LoVo (cell line): ENCODE data around the gene BRD9.
"Not testable (repeated sequence)": the region's sequence is repeated elsewhere in the genome, so short reads cannot be mapped to it uniquely, and the experiment has no call there.

Experiments used
- DNase-seq: peaks from one replicate; pipeline ENCODE4 v3.0.0-alpha.2; 2016; ENCODE audit warnings: low spot score

BRD9 gene

GRCh38 chr5:843926-844325, 48.7 kb downstream of the BRD9 start:
- DNase-seq = not testable (repeated sequence)

GRCh38 chr5:843371-843770, 49.2 kb downstream of the BRD9 start:
- not testable (repeated sequence) for DNase-seq

DNA sequence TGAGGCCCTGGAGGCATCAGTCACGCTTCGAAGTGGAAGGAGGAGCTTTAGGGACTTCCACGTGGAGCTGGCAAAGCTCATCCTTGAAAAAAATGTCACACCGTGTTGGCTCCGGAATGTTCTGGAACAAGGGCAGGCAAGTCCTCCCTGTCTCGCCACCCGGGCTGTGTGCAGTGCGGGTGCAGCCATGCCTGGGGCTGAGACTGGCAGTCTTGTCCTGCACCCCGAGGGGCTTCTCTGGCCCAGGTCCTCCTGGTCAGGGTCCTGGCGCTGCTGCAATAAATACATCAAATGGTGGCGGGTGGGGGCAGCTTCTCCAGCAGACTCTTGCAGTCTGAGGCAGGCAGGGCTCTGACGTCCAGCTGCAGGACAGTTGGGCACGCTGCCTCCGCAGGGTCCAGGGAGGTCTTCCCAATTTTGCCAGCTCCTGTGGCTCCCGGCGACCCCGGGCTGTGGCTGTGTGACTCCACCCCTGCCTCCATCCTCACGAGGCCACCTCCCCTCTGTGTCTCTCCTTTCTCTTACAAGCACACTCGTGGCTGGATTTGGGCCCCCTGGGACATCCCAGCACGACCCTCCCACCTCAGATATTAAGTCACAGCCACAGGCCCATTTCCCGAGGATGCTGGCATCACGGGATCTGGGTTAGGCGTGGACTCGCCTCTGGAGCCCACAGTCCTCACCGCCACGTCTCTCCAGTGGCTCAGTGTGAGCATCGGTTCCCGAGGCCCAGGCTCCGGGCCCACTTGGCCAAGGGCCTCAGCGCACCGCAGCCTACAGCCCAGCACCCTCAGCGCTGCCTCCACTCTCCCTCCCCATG, 50.0 kb downstream of the BRD9 start:
- not testable (repeated sequence) for DNase-seq

GRCh38 chr5:841531-842401, 50.8 kb downstream of the BRD9 start:
- not testable (repeated sequence) for DNase-seq

DNA sequence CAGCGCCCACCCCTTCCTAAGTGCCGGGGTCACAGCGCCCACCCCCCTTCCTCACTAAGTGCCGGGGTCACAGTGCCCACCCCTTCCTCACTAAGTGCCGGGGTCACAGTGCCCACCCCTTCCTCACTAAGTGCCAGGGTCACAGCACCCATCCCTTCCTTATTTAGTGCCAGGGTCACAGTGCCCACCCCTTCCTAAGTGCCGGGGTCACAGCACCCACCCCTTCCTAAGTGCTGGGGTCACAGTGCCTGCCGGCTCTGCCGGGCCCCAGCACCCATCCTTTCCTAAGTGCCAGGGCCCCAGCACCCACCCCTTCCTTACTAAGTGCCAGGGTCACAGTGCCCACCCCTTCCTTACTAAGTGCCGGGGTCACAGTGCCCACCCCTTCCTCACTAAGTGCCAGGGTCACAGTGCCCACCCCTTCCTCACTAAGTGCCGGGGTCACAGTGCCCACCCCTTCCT, 51.6 kb downstream of the BRD9 start:
- DNase-seq = not testable (repeated sequence)

- DNase-seq = not testable (repeated sequence)
Measured at GRCh38 chr5:840118-840973, 52.3 kb downstream of the BRD9 start.

- DNase-seq = not testable (repeated sequence)
Measured at GRCh38 chr5:838431-838851, 54.2 kb downstream of the BRD9 start.

DNA sequence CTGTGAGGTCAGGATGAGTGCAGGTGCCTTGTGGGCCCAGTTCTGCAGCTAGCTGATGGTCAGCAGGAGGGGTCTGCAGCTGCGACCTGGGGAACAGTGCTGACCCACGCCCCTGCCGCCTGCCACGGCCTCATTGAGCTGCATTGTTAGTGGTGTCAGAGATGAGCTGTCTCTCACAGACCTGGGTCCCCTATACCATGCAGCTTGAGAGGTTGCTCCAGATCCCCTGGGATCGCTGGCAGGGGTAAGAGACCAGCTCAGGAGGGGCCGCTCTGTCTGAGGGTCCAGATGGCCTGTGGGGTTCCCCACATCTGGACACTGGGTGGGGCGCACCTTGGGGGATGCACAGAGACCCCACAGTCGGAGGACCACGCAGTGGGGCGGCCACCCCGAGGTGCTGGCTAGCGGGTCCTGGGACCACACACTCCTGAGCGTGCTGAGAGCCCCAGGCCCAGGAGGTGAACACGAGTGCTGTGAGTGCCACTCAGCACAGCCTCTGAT, 54.9 kb downstream of the BRD9 start:
- DNase-seq = not testable (repeated sequence)

GRCh38 chr5:835933-836612, 56.5 kb downstream of the BRD9 start:
- not testable (repeated sequence) for DNase-seq

GRCh38 chr5:834013-834412, 58.6 kb downstream of the BRD9 start:
- DNase-seq = not testable (repeated sequence)

DNA sequence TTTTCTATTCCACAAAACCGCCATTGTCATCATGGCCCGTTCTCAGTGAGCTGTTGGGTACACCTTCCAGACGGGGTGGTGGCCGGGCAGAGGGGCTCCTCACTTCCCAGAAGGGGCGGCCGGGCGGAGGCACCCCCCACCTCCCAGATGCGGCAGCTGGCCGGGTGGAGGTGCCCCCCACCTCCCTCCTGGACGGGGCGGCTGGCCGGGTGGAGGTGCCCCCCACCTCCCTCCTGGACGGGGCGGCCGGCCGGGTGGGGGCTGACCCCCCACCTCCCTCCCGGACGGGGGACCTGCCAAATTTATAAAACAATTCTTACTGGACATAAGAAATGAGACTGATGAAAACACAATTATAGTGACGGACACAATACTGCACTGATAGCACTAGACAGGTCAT, 64.4 kb downstream of the BRD9 start:
- DNase-seq = not testable (repeated sequence)

DNA sequence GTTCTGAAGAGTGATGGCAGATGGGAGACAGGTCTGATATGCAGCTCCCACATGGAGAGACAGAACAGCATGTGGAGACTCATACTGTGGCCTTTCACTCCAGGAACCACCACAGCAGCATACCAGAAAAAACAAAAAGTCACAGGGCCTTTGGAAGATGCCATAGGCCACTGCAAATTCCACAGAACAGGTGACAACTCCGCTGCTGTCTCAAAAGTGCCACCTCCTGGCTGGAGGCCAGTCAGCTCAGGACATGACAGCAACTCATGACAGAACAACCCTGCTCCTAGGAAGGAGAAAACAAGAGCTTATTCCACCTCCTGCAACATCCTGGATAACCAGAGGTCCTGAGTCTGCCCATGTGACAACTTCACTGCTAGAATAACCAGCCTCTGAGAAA, 67.1 kb downstream of the BRD9 start:
- DNase-seq = not testable (repeated sequence)

DNA sequence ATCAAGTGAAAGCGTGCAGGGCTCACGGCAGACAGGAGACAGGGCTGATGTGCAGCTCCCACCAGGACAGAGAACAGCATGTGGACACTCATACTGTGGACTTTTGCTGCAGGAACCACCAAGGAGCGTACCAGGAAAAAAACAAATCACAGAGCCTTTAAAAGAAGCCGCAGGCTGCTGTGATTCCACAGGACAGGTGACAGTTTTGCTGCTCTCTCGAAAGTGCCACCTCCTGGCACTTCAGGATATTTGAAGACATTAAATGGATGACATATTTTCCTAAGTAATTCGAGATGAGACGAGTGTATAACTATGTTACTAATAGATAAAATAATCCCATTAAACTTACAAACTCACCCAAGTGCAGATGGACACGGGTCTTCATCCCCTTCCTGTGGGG, 71.1 kb downstream of the BRD9 start:
- DNase-seq = no peak

- no peak for DNase-seq
Measured at GRCh38 chr5:820245-820644, 72.4 kb downstream of the BRD9 start.

GRCh38 chr5:819078-819477, 73.5 kb downstream of the BRD9 start:
- DNase-seq = no peak

DNA sequence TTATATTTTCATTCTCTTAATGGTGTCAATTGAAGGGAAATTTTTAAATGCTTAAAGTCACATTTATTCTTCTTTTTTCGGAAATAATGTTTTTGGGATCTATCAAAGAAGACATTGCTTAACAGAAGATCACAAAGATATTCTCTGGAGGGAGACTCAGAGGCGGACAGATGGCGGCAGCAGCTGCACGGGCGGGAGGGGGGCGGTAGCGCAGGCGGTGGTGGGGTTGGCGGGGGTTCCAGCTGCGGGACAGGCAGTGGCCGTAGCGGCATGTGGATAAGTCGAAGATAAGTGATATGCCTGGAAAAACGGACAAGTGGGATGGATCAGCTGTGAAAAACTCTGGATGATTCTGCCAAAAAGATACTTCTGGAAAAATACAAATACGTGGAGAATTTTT, 76.4 kb downstream of the BRD9 start:
- DNase-seq = no peak

DNA sequence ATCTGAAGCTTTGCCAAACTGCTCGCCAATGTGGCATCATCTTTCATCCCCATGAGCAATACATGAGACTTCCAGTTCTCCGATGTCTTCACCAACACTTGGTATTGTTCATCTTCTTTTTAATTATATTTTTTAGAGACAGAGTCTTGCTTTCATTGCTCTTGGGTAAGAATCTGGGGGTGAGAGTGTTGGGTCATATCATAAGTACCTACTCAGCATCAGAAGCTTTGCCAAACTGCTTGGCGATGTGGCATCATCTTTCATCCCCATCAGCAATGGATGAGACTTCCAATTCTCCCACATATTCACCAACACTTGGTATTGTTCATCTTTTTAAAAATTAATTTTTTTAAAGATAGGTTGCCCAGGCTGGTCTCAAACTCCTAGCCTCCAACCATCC, 77.2 kb downstream of the BRD9 start:
- no peak for DNase-seq
